Activated naive CD4-positive, alpha-beta T cell treated with anti-CD3 and anti-CD28 coated beads, Interleukin-2, amount 50 U/mL, for 72 hours (primary cell): ENCODE data around the gene S100B. TPM values are rescaled to one million over a fixed set of nuclear protein-coding genes. Genes with fewer than 3 reads are reported as not detected.

Experiments
- ATAC-seq, 2 donors: fragments of 150-1000 bp; cut with Tn5 transposase; 2 replicates each; pipeline ENCODE4 v1.10.0; 2021; ENCODE audit warnings: mild to moderate bottlenecking in 2 of 2, moderate library complexity in 2 of 2
- DNase-seq, 2 donors: peaks; one replicate each; pipeline ENCODE4 v3.0.0; 2021 to 2022; ENCODE audit warnings: low spot score in 2 of 2
- H3K27ac Mint-ChIP-seq, 2 donors: one replicate each; pipeline ENCODE4 v1.8.0; 2022; ENCODE audit warnings: mild to moderate bottlenecking in 2 of 2, mixed read lengths in 2 of 2
- H3K36me3 Mint-ChIP-seq, 2 donors: one replicate each; pipeline ENCODE4 v1.8.0; 2022; ENCODE audit warnings: mixed read lengths in 2 of 2
- H3K9me3 Mint-ChIP-seq, 2 donors: one replicate each; pipeline ENCODE4 v1.8.0; 2022; ENCODE audit warnings: mixed read lengths in 2 of 2
- total RNA-seq, 2 donors: library from RNA; stranded (reverse); gene quantifications; one replicate each; pipeline ENCODE4 v1.2.3, GENCODE V29; 2022

The S100B gene
- not detected for total RNA-seq

- peak within 1 kb of the TSS in 1 of 2 donors; percentile 72 for H3K27ac Mint-ChIP-seq
- no peak for ATAC-seq
These were observed at the start of gene S100B for GRCh38 chr21:46604975-46605766. TSS of gene S100B (minus strand) at chr21:46605082. CDS start at chr21:46602415, 2,667 bp downstream.

GRCh38 chr21:46651121-46651520 is 46.2 kb upstream of the S100B start:
- peaks cover 0 to 20% of the 10 kb centered on the region in 2 donors for H3K9me3 Mint-ChIP-seq
- H3K36me3 Mint-ChIP-seq, result peaks cover 71 to 93% of the 10 kb centered on the region in 2 donors
- ATAC-seq, result no peak
- no peak for DNase-seq
- H3K27ac Mint-ChIP-seq, result peak overlapping the region; percentile 66 to 80

More at GRCh38 chr21:46604975-46605766, at the start of gene S100B:
- H3K9me3 Mint-ChIP-seq, result no peaks in the 10 kb centered on the region
- no peak for DNase-seq
- no peaks in the 10 kb centered on the region for H3K36me3 Mint-ChIP-seq

- Mint-ChIP-seq H3K36me3 (peaks cover 67 to 93% of the 10 kb centered on the region in 2 donors), H3K27ac (peak overlapping the region; percentile 65 to 66), H3K9me3 (peaks cover 0 to 17% of the 10 kb centered on the region in 2 donors)
- ATAC-seq, result no peak
- DNase-seq, result no peak
These were observed 45.7 kb upstream of the S100B start for GRCh38 chr21:46650476-46651098.

- peak overlapping the region in 1 of 2 donors; percentile 66 for H3K27ac Mint-ChIP-seq
- ATAC-seq (no peak), DNase-seq (no peak)
- peaks cover 57 to 90% of the 10 kb centered on the region in 2 donors for H3K36me3 Mint-ChIP-seq
- peaks cover 0 to 9% of the 10 kb centered on the region in 2 donors for H3K9me3 Mint-ChIP-seq
These were observed 44.5 kb upstream of the S100B start for GRCh38 chr21:46649356-46649755.

GRCh38 chr21:46648539-46648938 is 43.7 kb upstream of the S100B start:
- ATAC-seq, result no peak
- H3K27ac Mint-ChIP-seq, result no peak overlapping the region
- DNase-seq, result no peak
- H3K9me3 Mint-ChIP-seq, result peaks cover 0 to 1% of the 10 kb centered on the region in 2 donors
- peaks cover 48 to 90% of the 10 kb centered on the region in 2 donors for H3K36me3 Mint-ChIP-seq

GRCh38 chr21:46646541-46647154 is 41.8 kb upstream of the S100B start:
- peak in 1 of 2 donors; percentile 56 for ATAC-seq
- peaks cover 29 to 79% of the 10 kb centered on the region in 2 donors for H3K36me3 Mint-ChIP-seq
- no peaks in the 10 kb centered on the region for H3K9me3 Mint-ChIP-seq
- no peak for DNase-seq
- peak overlapping the region in 1 of 2 donors; percentile 40 for H3K27ac Mint-ChIP-seq

- DNase-seq, result no peak
- H3K27ac Mint-ChIP-seq, result no peak overlapping the region
These were observed 41.0 kb upstream of the S100B start for GRCh38 chr21:46645840-46646239.

GRCh38 chr21:46643379-46644177 is 38.7 kb upstream of the S100B start:
- no peak overlapping the region for H3K27ac Mint-ChIP-seq
- peaks cover 29 to 73% of the 10 kb centered on the region in 2 donors for H3K36me3 Mint-ChIP-seq
- H3K9me3 Mint-ChIP-seq, result no peaks in the 10 kb centered on the region
- DNase-seq, result no peak
- ATAC-seq, result no peak

More at GRCh38 chr21:46645840-46646239, 41.0 kb upstream of the S100B start:
- Mint-ChIP-seq H3K9me3 (no peaks in the 10 kb centered on the region), H3K36me3 (peaks cover 29 to 79% of the 10 kb centered on the region in 2 donors)
- no peak for ATAC-seq

GRCh38 chr21:46641656-46642055 is 36.8 kb upstream of the S100B start:
- peaks cover 22 to 57% of the 10 kb centered on the region in 2 donors for H3K36me3 Mint-ChIP-seq
- ATAC-seq, result no peak
- H3K27ac Mint-ChIP-seq, result peak overlapping the region in 1 of 2 donors; percentile 23
- no peaks in the 10 kb centered on the region for H3K9me3 Mint-ChIP-seq
- no peak for DNase-seq

- H3K9me3 Mint-ChIP-seq, result no peaks in the 10 kb centered on the region
- H3K27ac Mint-ChIP-seq, result peak overlapping the region; percentile 47 to 77
- DNase-seq, result no peak
- ATAC-seq, result no peak
- peaks cover 24 to 50% of the 10 kb centered on the region in 2 donors for H3K36me3 Mint-ChIP-seq
These were observed 34.9 kb upstream of the S100B start for GRCh38 chr21:46639489-46640386.

- DNase-seq (no peak), ATAC-seq (peak; percentile 36 to 53)
- H3K36me3 Mint-ChIP-seq, result peaks cover 30 to 34% of the 10 kb centered on the region in 2 donors
- peaks cover 0 to 4% of the 10 kb centered on the region in 2 donors for H3K9me3 Mint-ChIP-seq
- peak overlapping the region; percentile 84 to 96 for H3K27ac Mint-ChIP-seq
These were observed 33.3 kb upstream of the S100B start for GRCh38 chr21:46637952-46638746.

GRCh38 chr21:46636550-46637285 is 31.8 kb upstream of the S100B start:
- H3K27ac Mint-ChIP-seq, result peak overlapping the region; percentile 94 to 96
- ATAC-seq (no peak), DNase-seq (no peak)
- peaks cover 0 to 4% of the 10 kb centered on the region in 2 donors for H3K9me3 Mint-ChIP-seq
- H3K36me3 Mint-ChIP-seq, result peaks cover 30 to 31% of the 10 kb centered on the region in 2 donors

- Mint-ChIP-seq H3K36me3 (peaks cover 28 to 31% of the 10 kb centered on the region in 2 donors), H3K27ac (peak overlapping the region; percentile 91 to 96), H3K9me3 (peaks cover 0 to 4% of the 10 kb centered on the region in 2 donors)
- ATAC-seq (no peak), DNase-seq (no peak)
These were observed 31.3 kb upstream of the S100B start for GRCh38 chr21:46636181-46636512.
